GM12801 (cell line): ENCODE measurements around the gene KLK10.

Experiments used
- TF ChIP-seq, protein P1 (sequence below): IDR thresholded peaks from one replicate; pipeline ENCODE4 v1.5.1; 2011; ENCODE audit warnings: control low read depth; ENCODE audit not compliant: insufficient read length; ENCODE audit errors: extremely low read depth

Gene KLK10

DNA sequence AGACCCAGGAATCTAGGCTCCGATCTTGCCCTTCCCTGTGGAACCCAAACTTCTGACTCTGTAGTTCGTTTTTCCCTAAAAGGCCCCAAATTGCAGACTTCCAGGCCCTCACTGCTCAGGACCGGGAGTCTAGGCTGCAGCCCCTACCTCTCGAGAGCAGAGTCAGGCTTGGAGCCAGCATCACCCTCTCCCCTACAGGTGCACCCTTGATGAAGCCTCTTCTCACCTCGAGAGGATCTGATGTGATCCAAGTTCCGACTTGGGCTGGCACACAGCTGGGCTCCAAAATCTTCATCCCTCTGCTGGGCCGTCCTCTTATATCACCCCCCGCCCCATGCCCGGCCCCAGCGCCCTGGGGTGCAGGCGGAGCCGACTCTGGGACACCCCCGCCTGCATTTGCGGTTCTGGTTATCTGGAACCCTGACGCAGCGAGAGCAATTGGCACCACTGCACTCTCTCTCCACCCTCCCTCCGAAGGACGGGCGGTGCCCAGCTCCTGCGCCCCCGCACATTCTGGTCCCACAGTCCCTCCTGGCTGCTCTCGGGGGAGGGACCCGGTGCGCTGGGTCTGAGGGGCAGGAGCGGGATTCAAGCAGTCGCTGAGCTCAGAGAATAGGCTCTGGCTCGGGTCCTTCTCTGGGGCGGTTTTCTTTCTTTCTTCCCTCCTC is 35.8 kb downstream of the KLK10 start, which contains the start of gene KLK7:
TSS of gene KLK7 (minus strand) at position 293 of the 668 bp plus-strand sequence. CDS start 1,518 bp downstream, outside the sequence.
- TF ChIP-seq, protein P1, sequence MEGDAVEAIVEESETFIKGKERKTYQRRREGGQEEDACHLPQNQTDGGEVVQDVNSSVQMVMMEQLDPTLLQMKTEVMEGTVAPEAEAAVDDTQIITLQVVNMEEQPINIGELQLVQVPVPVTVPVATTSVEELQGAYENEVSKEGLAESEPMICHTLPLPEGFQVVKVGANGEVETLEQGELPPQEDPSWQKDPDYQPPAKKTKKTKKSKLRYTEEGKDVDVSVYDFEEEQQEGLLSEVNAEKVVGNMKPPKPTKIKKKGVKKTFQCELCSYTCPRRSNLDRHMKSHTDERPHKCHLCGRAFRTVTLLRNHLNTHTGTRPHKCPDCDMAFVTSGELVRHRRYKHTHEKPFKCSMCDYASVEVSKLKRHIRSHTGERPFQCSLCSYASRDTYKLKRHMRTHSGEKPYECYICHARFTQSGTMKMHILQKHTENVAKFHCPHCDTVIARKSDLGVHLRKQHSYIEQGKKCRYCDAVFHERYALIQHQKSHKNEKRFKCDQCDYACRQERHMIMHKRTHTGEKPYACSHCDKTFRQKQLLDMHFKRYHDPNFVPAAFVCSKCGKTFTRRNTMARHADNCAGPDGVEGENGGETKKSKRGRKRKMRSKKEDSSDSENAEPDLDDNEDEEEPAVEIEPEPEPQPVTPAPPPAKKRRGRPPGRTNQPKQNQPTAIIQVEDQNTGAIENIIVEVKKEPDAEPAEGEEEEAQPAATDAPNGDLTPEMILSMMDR = no peak

DNA sequence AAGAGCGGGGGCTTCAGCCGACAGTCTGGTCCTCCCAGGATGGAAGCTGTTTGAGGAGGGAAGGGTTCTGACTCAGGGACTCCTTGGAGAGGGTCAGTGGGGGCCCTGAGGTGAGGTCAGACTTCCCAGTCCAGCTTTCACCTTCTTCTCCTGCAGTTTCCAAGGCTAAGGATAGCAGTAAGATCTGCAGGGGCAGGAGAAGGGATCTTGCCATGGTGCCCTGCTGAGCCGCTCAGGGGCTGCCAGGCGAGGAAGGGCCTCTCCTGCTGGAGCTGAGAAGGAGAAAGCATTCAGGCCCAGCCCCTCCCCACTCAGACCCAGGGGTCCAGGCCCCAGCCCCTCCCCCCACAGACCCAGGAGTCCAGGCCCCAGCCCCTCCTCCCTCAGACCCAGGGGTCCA is 37.3 kb downstream of the KLK10 start:
- TF ChIP-seq, protein P1 = no peak

DNA sequence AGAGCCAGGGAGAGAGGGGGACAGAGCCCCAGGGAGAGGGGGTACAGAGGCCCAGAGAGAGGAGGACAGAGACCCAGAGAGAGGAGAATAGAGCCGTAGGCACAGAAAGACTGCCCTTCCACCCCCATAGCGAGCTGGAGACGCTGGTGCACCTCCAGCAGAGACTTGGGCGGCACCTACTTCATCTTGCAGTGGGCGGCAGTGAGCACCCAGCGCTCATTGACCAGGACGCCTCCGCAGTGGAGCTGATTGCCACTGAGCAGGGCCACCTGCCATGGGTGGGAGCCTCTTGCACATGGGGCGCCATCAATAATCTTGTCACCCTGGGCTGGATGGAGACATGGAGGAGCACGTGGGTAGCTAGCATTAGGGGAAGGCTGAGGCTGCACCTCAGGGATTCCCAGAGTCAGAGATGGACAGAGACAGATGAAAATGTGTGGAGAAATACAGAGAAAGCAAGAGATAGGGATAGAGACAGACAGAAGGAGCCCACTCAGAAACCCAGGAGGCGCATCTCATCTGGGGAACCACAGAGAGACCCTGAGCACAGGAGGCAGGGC is 37.8 kb downstream of the KLK10 start:
- TF ChIP-seq, protein P1 = no peak

DNA sequence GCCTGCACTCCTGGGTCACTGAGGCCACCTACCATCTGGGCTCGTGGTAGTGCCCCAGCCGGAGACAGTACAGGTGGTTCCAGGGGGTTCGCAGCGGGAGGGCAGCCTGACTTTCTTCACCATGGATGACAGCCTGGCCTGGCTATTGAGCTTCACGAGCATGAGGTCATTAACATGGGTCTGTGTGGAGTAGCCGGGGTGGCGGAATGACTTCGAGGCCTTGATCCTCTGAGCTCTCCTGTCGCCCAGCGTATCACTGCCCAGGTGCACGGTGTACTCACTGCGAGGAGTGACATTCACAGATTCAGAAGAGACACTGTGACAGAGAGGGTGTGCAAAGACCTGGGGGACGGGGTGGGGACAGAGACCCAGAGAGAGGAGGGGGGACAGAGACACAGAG is 39.3 kb downstream of the KLK10 start:
- TF ChIP-seq, protein P1 = no peak

DNA sequence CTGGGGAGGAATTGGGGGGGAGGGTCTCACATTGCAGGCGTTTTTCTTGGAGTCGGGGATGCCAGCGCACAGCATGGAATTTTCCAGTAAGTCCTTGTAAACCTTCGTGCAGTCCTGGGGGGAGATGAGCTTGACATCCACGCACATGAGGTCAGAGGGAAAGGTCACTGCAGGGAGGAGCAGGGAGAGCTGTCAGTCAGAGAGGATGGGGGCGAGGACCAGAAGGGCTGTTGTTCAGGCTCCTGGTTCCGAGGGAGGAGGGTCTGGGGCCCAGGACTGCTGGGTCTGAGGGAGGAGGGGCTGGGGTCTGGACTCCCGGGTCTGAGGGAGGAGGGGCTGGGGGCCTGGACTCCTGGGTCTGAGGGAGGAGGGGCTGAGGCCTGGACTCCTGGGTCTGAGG is 39.8 kb downstream of the KLK10 start:
- TF ChIP-seq, protein P1 = no peak

DNA sequence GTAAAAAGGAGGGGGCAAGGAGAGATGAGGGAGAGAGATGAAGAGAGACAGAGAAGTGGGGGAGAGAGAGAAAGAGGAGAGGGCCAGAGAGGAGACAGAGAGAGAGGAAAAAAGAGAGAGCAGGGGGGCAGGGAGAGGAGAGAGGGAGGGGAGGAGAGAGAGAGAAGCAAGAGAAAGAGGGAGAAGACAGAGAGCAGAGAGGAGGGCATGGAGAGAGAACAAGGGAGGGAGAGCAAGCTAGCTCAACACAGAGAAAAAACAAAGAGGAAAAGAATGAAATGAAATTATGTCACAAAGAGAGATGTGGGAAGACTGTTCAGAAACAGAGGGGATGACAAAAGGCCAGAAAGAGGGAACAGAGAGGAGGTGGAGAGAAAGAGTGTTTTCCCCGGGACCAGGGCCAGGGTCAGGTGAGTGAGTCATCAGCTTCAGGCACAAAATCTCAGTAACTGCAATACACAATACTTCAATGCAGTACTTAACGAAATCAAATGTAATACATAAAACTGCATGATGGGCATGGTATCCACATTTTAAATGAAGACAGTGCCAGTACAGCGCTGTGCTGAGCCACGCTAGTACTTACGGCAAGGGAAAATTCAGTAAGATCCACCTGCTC is 40.6 kb downstream of the KLK10 start:
- TF ChIP-seq, protein P1 = no peak

DNA sequence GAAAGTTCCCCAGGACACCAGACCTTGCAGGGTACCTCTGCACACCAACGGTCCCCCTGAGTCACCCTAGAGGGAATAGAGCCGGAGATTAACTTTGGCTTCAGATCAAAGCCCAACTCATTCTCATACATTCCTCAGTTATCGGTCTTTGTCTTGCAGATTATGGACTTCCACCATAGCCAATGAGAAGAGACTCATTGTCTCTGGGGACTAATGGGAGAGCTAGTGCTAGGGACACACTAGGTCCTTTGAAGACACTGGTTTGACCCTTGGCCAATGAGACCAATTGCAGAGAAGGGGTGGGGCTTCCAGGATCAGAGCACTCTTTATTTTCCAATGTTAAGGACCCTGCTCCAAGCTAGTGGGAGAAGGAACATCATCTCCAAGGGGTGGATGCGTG is 41.9 kb downstream of the KLK10 start:
- TF ChIP-seq, protein P1 = no peak
